NCI-H1930 (cell line): Measurements from ENCODE around the gene GABRA5.
A peak's percentile ranks its signal among the peaks of the same experiment; 100 is the strongest.
"Not testable (repeated sequence)": the region's sequence is repeated elsewhere in the genome, so short reads cannot be mapped to it uniquely, and the experiment has no call there.

Source experiments
- DNase-seq, 2 experiments: peaks; one replicate each; lab custom pipeline; 2025; lab: John Stamatoyannopoulos, UW

Gene GABRA5

DNA sequence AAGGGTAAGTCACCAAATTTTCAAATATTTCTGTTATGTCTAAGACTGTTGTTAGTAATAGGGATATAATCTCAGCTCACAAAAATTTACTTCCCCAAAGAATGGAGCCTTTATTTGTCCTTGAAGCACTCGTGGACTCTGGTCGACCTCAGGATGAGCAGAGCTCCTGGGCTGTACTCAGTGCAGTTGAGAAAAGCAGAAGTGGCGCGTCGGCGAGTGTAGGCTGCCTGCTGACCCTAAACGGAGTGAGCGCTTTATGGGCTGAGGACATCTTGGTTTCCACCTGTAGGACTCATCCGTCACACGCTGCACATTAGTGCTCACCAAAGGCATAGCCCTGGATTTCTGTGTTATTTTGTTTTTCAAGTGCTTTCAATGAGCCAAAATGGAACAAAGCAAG, 11.0 kb downstream of the GABRA5 start:
- no peak for DNase-seq

DNA sequence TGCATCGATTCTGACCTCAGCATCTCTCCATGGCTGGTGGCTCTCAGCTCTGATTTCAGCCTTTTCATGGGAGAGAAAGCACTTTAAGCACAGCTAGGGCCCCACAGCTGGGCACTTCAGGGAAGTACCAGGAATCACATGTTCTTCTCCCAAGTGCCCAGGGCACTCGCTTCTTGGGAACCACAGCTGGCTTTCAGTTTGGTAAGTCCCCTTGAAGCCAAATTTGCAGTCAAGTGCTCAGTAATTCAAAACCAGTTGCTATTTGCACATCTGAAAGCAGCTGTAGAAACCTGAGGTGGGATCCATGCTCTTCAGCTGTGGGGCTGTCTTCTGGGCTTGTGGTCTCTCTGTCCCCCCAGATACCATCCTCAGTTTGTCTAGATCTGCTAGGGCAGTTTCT, 12.8 kb downstream of the GABRA5 start:
- no peak for DNase-seq

DNA sequence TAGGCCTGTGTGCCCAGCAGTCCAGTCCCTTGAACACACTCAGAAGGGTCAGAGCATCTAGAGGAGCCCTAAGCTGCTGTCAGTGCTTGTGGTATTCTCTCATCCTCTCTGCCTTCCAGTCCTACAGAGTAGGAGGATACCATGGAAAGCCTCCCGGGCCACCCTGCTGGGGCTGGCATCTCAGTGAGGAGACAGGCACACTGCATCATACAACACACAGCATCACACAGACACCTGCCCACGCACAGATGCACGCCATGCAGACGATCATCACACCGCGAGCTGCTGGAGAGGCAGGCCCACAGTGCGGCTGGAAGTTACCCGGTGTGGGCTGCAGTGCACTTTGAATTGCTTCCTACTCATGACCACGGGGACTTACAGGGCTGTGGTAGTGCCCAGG, 15.2 kb downstream of the GABRA5 start:
- DNase-seq, result no peak

DNA sequence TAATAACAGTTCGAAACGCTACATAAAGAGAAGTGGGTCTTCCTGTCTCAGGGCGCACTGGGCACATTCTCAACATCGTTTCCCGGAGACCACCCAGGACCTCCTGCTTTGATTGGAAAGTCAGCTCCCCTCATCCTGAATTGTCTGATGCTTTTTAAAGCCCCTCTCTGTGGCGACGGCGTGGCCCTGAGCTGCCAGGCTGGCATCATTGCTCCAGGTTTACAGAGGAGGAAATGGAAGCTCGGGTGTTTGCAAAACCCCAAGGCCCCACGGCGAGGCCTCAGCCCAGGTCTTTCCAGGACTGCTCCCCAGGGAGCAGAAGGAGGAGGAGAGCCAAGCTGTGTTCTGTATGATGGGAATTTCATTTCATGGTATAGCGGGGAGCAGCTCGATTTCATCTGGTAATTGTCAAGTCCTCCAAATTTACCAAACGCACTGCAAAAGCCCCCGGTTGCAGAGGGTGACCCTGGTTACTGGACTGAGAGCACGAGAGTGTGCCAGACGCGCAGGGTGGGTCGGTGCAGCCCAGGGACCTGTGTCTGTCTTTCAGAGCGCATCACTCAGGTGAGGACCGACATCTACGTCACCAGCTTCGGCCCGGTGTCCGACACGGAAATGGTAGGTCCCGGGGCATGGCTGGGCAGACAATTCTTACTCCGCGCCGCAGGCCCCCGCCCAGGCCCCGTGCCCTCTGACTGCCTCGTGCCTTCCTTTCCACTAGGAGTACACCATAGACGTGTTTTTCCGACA, 15.9 kb downstream of the GABRA5 start:
- DNase-seq, result no peak

DNA sequence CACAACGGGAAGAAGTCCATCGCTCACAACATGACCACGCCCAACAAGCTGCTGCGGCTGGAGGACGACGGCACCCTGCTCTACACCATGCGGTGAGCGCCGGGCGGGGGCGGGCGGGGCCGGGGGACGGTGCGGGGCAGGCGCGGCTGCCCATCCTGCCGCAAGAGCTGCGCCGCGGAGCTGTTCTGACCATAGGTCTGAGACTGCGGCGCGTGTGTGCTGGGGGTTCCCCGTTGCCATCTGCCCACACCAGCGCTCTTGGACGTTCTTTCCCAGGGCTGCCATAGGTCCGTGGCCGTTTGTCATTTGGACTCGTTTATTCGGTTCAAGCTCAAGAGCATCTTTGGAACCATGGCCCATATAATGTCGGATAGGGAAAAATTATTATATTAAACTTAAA, 16.6 kb downstream of the GABRA5 start:
- DNase-seq, result no peak

DNA sequence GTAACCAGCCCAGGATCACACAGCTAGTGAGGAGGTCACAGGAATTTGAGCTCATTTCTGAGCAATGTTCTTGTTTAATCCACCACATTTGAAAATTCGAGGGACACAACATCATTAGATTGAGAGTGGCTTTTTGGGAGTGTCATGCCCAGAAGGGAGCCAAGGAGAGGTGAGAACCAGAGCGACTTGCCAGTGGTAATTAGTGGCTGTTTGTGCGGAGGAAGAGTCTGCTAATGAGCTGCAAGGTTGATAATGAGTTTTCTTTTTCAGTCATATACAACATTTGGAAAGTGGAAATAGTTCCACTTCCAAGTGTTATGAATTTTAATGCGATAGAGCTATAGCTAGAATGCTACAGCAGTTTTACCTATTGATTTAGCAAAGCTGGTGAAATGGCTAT, 19.7 kb downstream of the GABRA5 start:
- no peak for DNase-seq

DNA sequence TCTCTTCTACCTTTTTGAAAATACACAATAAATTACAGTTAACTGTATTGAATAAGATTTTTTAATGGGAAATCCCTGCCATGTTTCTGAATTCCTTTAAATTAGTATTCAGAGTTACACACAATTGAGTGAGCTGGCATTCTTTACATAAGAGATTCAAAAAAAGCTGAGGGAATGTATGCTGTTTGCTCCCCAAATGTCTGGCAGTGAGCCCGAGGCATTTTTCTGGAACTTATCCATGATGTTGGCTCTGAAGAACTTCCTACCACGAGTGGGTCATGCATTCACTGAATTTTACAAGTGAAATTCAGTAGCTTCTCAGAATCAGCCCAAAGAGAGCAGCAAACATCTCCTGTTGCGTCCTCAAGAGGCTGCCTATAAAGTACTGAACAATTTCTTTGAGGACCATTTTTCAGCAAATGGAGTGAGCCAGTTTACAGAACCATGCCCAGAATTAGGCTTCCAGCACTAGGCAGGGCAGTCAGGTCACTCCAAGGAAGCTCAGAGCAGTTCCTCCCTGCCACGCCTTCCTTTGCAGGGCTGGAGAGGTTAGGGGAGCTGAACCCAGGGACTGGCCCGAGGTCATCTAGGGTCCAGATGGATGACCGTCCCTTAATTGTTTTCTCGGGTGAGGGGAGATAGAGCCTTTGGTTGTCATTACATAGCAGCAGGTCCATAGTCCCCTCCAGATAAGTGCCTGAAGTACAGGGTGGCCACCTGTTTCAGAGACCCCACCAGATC, 21.2 kb downstream of the GABRA5 start:
- DNase-seq, result no peak

DNA sequence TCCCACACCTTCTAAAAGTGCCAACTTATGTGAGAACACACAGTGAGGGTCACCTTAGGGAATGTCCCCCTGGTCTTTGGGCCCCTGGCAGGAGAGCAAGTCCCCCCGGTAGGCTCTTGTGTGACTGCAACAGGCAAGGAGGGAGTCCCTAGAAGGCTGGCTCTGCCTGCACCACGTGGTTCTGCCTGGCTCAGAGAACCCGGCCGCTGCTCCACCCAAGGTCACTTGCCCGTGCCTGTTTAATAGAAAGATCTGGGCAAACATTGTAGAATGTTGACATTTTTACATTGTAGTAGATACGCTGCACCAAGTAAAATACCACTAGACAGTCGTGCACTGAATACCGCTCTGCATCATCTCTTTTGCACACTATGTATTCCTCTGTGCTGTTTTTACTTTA, 21.9 kb downstream of the GABRA5 start:
- no peak for DNase-seq

DNA sequence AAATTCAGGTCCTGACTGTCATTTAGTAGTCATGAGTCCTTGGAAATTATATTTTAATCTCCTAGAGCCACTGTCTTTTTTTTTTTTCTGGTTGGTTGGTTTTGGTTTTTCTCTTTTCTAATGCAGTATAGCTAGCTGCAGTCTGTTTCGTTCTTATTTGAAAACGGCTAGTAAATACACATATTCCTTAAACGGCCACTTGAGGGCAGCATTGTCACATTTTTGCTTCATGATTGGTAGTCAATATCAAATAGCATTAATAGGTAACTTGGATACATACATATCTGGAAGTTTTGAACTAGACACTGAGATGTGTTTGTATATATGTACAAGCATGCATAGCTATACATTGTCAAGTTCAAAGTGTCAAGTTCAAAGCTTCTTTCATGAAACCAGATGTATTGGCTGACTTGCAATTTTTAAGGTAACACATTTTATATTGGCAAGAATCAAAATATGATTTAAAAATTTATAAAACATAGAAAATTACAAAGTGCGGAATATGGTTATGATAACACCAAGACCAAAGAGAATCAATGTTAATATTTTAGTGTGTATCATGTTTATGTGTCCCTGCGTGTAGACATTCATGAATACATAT, 22.5 kb downstream of the GABRA5 start:
- DNase-seq, result peak in 1 of 2 experiments; percentile 31

DNA sequence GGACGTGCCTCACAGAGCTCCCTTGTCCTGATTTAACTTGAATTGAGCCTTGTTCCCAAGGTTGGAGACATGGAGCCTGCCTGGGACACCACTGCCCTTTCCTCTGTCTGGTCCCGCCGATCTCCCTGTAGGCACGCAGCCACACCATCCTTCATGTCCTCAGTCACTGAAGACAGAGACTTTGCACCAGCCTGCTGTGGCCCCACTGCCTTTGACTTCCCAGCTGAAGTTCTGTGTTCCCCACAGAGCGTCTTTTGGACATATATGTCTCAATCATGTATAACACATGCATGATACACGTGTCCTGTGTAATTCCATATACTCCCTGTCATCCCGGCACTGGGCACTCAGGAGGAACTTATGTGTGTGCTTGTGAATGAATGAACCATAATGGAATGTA, 23.6 kb downstream of the GABRA5 start:
- no peak for DNase-seq

DNA sequence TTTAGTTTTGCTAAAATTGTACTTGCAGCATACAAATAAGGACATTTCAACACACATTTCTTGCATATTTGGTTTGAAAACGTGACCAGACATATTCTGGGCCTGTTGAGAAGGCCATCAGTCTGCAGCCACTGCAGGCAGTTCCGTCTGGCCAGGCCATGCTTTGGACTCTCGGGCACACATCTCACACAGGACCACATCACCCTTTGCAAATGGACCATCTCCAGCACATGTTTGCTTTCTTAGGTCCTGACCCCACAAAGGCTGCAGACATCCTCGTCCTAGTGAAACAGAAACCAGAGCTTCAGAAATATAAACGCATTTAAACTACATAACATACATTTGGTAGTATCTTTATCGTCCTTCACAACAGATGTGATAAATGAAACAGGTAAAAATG, 24.1 kb downstream of the GABRA5 start:
- DNase-seq, result no peak

DNA sequence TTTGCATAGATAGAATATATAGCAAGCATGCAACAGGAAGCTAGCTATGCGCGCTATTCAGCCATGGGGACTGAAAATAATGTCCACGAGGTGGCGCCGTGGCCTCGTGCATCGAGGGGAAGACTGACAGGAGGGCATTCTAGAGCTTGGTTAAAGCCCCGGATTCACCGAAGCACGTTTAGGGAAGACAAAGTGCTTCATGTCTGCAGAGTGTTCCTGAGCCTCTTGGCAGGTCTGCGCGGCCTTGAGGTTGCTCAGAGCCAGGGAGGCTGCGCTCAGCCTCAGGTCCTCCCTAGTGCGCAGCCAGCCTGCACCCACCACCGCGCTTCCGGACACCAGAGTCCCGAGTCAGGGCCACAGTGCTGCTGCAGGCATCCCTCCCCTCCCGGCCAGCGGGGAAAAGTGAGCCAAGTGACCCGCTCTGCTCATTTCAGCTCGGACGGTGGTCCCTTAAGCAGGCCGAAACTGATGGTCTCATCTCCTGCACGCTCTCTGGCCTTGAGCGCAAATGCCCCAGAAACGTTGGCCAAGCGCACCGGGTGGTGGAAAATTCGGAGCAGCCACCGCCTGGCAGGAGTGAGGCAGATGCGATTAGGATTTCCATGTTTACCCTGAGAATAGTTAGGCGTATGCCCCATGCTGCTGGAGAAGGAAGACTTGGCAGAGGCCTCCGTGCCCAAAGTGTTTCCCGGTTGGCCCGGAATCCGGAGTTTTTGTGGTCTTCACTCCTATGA, 24.8 kb downstream of the GABRA5 start:
- DNase-seq, result peak in 1 of 2 experiments; percentile 28

DNA sequence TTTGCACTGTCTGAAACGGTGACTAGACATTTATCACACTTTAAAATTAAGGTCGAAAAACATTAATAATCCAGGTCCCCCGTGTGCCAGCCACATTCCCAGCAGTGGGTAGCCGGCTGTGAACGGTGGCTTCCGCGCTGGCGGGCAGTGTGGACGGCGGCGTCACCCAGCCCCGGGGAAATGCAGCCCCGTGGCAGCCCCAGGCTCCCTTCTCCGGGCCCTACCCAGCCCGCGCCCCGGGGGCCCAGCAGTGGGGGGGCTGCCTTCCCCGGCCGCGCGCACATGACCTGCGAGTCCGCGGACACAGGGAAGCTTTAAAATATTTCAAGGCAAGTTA, 25.3 kb downstream of the GABRA5 start:
- no peak for DNase-seq

DNA sequence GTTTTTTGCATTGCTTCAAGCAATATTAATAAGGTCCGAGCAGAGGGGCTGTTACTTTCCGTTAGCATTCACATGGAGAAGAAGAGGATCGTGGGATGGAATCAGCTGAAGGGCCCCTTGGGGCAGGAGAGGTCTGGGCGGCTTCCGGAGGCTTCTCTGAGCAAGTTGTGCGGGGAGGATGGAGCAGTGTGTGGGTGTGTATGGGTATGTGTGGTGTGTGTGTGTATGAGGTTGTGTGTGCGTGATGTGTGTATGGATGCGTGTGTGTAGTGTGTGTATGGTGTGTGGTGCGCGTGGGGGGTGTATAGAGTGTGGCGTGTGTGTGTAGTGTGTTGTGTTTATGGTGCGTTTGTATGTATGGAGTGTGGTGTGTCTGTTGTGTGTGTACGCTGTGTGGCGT, 25.8 kb downstream of the GABRA5 start:
- DNase-seq, result no peak

DNA sequence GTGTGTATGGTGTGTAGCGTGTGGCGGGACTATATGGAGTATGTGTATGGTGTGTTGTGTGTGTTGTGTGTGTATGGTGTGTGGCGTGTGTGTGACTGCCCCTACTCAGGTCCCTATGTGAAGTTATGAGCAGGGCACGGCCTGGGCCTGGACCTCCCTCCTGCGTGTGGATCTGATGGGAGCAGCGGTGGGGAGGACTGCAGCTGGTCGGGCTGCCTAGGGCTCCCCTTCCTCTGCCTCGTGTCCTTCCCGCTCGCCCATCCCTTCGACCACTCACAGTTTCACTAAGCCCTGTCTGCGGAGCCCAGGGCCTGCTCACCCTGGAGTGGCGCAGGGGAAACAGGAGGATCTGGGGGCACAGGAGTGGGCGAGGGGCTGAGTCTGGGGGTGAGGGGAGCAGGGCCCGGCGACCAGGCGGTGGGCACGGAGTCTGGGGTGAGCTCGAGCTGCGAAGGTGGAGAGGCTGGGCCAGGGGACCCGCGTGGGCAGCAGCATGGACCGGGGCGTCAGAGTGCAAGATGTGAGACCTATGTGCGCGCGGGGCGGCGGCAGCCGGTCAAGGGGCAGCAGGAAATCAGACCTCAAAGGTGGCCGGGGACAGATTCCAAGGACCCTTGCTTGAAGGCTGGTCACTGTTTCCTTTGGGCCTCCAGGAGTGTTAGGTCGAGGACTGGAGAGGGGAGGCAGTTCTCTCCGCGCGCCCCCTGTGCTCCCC, 26.6 kb downstream of the GABRA5 start:
- DNase-seq, result no peak

DNA sequence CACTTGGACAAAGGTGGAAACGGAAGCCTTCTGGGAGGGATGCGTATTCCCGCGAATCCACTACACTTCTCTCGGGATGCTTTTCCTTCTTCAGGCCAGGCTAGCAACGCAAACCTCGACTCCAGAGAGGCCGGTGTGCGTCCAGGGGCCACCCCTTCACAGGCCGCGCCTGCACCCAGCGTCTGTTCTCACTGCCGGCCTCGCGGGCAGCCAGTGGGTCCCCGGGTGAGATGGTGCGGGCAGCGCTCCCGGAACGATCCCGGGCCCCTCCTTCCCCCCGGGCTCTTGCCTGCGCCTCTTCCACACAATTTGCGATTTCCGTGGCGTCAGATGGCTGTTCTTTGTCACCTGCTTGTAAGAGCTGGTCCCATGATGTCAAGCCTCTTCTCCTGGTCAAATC, 27.3 kb downstream of the GABRA5 start:
- no peak for DNase-seq

DNA sequence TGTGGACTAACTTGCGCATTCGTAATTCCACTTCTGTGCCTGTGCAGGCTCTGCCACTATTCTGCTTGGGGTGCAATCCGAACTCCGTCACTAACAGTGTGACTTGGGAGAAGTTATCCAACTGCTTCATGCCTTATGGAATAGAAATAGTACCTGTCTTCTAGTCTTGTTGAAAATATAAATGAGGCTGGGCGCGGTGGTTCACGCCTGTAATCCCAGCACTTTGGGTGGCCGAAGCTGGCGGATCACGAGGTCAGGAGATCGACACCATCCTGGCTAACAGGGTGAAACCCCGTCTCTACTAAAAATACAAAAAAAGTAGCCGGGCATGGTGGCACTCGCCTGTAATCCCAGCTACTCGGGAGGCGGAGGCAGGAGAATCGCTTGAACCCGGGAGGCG, 28.5 kb downstream of the GABRA5 start:
- DNase-seq, result not testable (repeated sequence)

DNA sequence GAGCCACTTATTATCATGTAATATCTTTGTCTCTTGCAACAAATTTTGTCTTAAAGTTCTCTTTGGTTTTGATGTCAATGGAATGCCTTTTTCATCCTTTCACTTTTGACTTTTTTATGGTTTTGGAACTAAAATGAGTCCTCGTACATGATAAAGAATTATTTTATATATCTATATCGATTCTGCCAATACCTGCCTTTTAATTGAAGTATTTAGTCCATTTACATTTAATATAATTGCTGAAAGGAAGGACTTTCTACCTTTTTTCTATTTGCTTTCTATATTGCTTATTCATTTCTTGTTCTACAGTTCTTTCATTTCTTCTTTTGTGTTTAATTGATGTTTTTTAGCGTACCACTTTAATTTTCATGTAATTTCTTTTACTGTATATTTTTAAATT, 32.8 kb downstream of the GABRA5 start:
- no peak for DNase-seq

DNA sequence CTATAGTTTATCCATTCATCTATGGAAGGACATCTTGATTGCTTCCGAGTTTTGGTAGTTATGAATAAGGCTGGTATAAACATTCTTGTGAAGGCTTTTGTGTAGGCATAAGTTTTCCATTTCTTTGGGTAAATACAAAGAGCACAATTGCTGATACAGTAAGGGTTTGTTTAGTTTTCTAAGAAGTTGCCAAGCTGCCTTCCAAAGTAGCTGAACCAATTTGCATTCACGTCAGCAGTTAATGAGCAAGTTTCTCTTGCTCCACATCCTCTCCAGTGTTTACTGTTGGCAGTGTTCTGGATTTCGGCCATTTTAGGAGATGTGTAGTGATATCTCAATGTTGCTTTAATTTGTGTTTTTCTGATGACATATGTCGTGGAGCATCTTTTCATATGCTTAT, 34.2 kb downstream of the GABRA5 start:
- DNase-seq, result no peak

DNA sequence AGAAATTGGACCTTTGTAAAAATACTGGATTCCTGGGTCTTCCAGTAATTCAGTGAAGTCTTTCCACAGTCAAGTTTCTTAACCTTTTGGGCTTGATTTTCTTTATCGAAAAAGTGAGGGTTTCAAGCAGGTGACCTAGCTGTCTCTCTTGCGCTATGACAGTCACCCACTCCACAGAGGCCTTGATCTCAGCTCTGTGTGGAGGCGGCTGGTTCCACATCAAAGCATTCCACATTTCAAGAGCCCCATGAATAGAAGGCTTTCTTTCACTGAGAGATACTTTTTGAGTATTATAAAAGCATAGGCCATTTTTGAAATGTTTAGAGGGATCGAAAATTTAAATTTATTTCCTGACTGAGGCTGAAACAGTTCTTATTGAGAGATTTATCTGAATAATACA, 43.9 kb downstream of the GABRA5 start:
- DNase-seq, result no peak

DNA sequence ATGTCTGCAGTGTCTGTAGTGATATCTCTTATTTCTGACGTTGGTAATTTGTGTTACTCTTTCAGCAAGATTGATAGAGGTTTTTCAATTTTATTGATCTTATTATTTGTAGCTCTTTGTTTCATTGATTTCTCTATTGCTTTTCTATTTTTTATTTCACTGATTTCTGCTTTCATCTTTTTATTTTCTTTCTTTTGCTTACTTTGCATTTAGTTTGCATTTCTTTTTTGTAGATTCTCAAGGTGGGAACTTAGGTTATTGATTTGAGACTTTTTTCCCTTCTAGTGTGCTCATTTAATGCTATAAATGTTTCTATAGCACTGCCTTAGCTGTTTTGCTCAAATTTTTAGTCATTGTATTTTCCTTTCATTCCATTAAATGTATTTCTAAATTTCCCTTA, 54.6 kb downstream of the GABRA5 start:
- DNase-seq, result no peak

DNA sequence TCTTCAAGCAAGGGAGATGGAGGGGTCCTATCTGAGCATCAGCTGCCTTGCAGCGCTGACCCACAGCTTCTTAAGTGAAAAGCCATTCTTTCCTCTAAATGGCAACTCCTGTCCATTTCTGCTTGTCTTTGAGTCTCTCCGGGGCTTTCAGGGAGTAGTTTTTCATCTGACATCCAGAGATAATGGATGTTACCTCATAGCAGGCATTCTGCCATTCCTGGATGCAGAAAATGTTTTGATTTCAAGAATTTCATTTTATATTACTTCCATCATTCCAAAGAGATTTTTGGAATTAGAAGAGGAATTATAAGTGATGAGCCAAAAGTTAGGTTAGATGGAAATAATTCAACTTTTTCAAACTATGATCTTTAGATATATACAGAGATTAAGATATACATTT, 59.2 kb downstream of the GABRA5 start:
- DNase-seq, result no peak
